GM23338 (cell line): ENCODE data around the gene NLRC4.

ENCODE experiments used
- CREB1 ChIP-seq: fragments of 250-450 bp; sonication (Bioruptor Pico); IDR thresholded peaks from 2 replicates; pipeline ENCODE4 v1.5.0; 2020; ENCODE audit warnings: low read depth, mild to moderate bottlenecking, moderate library complexity
- EZH2 ChIP-seq: fragments of 200-600 bp; sonication (generic); IDR thresholded peaks from one replicate; pipeline ENCODE4 v1.8.0; 2017; ENCODE audit warnings: antibody characterized with exemption, mild to moderate bottlenecking, low read depth; ENCODE audit not compliant: unreplicated experiment
- EZH2phosphoT487 ChIP-seq: fragments of 200-600 bp; sonication (generic); IDR thresholded peaks from one replicate; pipeline ENCODE4 v1.8.1; 2018; ENCODE audit warnings: antibody characterized with exemption; ENCODE audit not compliant: unreplicated experiment
- JUNB ChIP-seq: IDR thresholded peaks from one replicate; pipeline ENCODE4 v1.6.1; 2016; ENCODE audit warnings: antibody characterized with exemption; ENCODE audit not compliant: unreplicated experiment
- POLR2AphosphoS5 ChIP-seq: IDR thresholded peaks from 2 replicates; pipeline ENCODE4 v1.6.1; 2016; ENCODE audit warnings: antibody characterized with exemption, low read depth
- STAT1 ChIP-seq: IDR thresholded peaks from one replicate; pipeline ENCODE4 v1.6.1; 2016; ENCODE audit warnings: antibody characterized with exemption; ENCODE audit not compliant: unreplicated experiment
- ZNF114 ChIP-seq: fragments of 250-450 bp; sonication (Bioruptor Pico); IDR thresholded peaks from 2 replicates; pipeline ENCODE4 v1.5.0; 2020; ENCODE audit warnings: mild to moderate bottlenecking, moderate library complexity
- ZNF331 ChIP-seq: fragments of 250-450 bp; sonication (Bioruptor Pico); IDR thresholded peaks from 2 replicates; pipeline ENCODE4 v1.5.0; 2020; ENCODE audit warnings: low read depth, mild to moderate bottlenecking, moderate library complexity
- TF ChIP-seq, protein P1 (sequence below), 2 experiments: fragments of 200-600 bp in 1 of 2; sonication (generic) in 1 of 2; conservative IDR thresholded peaks; 2 replicates each; pipeline versions ENCODE4 v1.5.1 to v1.6.1; 2016 to 2017; ENCODE audit warnings: antibody characterized with exemption in 2 of 2, low read depth in 2 of 2, mild to moderate bottlenecking in 2 of 2, moderate library complexity in 1 of 2
- TF ChIP-seq, protein P2 (sequence below): fragments of 250-450 bp; sonication (Bioruptor Pico); IDR thresholded peaks from 2 replicates; pipeline ENCODE4 v1.5.0; 2020; ENCODE audit warnings: mild to moderate bottlenecking, moderate library complexity
- TF ChIP-seq, protein P3 (sequence below): IDR thresholded peaks from one replicate; pipeline ENCODE4 v1.6.1; 2018; ENCODE audit warnings: antibody characterized with exemption; ENCODE audit not compliant: unreplicated experiment

DNA sequence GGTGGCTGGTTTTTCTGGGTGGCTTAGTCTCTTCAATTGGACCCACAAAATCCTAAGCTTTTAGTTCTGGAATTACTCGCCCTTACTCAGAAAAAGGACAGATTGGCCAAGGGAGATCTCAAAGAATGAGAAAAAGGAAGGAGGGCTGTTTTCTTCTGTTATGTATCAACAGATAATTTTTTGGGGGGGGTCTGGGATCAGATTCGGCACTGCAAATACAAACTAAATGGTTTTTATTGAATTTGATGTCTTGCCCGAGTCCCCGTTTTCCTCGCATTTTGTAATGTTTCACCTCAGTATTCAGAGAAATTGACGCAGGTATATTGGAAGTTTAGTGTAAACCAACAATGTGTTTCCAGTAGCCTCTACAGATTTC lies 13.8 kb upstream of the NLRC4 start:
- TF ChIP-seq EZH2 (no peak), ZNF114 (CRISPR knock-in tag) (no peak), ZNF331 (CRISPR knock-in tag) (no peak), EZH2phosphoT487 (no peak), POLR2AphosphoS5 (no peak), CREB1 (CRISPR knock-in tag) (no peak), JUNB (no peak), STAT1 (no peak)
- TF ChIP-seq, protein P1, sequence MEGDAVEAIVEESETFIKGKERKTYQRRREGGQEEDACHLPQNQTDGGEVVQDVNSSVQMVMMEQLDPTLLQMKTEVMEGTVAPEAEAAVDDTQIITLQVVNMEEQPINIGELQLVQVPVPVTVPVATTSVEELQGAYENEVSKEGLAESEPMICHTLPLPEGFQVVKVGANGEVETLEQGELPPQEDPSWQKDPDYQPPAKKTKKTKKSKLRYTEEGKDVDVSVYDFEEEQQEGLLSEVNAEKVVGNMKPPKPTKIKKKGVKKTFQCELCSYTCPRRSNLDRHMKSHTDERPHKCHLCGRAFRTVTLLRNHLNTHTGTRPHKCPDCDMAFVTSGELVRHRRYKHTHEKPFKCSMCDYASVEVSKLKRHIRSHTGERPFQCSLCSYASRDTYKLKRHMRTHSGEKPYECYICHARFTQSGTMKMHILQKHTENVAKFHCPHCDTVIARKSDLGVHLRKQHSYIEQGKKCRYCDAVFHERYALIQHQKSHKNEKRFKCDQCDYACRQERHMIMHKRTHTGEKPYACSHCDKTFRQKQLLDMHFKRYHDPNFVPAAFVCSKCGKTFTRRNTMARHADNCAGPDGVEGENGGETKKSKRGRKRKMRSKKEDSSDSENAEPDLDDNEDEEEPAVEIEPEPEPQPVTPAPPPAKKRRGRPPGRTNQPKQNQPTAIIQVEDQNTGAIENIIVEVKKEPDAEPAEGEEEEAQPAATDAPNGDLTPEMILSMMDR (conservative IDR thresholded peaks at IDR 0.05; ENCODE audit: low read depth in 2 of 2), result no peak
- TF ChIP-seq, protein P2, sequence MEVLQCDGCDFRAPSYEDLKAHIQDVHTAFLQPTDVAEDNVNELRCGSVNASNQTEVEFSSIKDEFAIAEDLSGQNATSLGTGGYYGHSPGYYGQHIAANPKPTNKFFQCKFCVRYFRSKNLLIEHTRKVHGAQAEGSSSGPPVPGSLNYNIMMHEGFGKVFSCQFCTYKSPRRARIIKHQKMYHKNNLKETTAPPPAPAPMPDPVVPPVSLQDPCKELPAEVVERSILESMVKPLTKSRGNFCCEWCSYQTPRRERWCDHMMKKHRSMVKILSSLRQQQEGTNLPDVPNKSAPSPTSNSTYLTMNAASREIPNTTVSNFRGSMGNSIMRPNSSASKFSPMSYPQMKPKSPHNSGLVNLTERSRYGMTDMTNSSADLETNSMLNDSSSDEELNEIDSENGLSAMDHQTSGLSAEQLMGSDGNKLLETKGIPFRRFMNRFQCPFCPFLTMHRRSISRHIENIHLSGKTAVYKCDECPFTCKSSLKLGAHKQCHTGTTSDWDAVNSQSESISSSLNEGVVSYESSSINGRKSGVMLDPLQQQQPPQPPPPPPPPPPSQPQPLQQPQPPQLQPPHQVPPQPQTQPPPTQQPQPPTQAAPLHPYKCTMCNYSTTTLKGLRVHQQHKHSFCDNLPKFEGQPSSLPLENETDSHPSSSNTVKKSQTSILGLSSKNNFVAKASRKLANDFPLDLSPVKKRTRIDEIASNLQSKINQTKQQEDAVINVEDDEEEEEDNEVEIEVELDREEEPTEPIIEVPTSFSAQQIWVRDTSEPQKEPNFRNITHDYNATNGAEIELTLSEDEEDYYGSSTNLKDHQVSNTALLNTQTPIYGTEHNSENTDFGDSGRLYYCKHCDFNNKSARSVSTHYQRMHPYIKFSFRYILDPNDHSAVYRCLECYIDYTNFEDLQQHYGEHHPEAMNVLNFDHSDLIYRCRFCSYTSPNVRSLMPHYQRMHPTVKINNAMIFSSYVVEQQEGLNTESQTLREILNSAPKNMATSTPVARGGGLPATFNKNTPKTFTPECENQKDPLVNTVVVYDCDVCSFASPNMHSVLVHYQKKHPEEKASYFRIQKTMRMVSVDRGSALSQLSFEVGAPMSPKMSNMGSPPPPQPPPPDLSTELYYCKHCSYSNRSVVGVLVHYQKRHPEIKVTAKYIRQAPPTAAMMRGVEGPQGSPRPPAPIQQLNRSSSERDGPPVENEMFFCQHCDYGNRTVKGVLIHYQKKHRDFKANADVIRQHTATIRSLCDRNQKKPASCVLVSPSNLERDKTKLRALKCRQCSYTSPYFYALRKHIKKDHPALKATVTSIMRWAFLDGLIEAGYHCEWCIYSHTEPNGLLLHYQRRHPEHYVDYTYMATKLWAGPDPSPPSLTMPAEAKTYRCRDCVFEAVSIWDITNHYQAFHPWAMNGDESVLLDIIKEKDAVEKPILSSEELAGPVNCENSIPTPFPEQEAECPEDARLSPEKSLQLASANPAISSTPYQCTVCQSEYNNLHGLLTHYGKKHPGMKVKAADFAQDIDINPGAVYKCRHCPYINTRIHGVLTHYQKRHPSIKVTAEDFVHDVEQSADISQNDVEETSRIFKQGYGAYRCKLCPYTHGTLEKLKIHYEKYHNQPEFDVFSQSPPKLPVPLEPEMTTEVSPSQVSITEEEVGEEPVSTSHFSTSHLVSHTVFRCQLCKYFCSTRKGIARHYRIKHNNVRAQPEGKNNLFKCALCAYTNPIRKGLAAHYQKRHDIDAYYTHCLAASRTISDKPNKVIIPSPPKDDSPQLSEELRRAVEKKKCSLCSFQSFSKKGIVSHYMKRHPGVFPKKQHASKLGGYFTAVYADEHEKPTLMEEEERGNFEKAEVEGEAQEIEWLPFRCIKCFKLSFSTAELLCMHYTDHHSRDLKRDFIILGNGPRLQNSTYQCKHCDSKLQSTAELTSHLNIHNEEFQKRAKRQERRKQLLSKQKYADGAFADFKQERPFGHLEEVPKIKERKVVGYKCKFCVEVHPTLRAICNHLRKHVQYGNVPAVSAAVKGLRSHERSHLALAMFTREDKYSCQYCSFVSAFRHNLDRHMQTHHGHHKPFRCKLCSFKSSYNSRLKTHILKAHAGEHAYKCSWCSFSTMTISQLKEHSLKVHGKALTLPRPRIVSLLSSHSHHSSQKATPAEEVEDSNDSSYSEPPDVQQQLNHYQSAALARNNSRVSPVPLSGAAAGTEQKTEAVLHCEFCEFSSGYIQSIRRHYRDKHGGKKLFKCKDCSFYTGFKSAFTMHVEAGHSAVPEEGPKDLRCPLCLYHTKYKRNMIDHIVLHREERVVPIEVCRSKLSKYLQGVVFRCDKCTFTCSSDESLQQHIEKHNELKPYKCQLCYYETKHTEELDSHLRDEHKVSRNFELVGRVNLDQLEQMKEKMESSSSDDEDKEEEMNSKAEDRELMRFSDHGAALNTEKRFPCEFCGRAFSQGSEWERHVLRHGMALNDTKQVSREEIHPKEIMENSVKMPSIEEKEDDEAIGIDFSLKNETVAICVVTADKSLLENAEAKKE (CRISPR knock-in tag), result no peak
- TF ChIP-seq, protein P3, sequence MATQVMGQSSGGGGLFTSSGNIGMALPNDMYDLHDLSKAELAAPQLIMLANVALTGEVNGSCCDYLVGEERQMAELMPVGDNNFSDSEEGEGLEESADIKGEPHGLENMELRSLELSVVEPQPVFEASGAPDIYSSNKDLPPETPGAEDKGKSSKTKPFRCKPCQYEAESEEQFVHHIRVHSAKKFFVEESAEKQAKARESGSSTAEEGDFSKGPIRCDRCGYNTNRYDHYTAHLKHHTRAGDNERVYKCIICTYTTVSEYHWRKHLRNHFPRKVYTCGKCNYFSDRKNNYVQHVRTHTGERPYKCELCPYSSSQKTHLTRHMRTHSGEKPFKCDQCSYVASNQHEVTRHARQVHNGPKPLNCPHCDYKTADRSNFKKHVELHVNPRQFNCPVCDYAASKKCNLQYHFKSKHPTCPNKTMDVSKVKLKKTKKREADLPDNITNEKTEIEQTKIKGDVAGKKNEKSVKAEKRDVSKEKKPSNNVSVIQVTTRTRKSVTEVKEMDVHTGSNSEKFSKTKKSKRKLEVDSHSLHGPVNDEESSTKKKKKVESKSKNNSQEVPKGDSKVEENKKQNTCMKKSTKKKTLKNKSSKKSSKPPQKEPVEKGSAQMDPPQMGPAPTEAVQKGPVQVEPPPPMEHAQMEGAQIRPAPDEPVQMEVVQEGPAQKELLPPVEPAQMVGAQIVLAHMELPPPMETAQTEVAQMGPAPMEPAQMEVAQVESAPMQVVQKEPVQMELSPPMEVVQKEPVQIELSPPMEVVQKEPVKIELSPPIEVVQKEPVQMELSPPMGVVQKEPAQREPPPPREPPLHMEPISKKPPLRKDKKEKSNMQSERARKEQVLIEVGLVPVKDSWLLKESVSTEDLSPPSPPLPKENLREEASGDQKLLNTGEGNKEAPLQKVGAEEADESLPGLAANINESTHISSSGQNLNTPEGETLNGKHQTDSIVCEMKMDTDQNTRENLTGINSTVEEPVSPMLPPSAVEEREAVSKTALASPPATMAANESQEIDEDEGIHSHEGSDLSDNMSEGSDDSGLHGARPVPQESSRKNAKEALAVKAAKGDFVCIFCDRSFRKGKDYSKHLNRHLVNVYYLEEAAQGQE, result no peak
